Measurements from ENCODE around the gene NFYC.
A peak's percentile ranks its signal among the peaks of the same experiment; 100 is the strongest.

The NFYC gene

GRCh38 chr1:40815420-40815819 lies 123.9 kb downstream of the NFYC start:
- no peaks in the 10 kb centered on the region for H3K9me3 Mint-ChIP-seq
- H3K36me3 Mint-ChIP-seq: no peaks in the 10 kb centered on the region
- no peaks in the 10 kb centered on the region for H3K27me3 Mint-ChIP-seq
- no peak overlapping the region for H3K4me3 Mint-ChIP-seq
- H3K27ac Mint-ChIP-seq: no peak overlapping the region
- H3K4me1 Mint-ChIP-seq: peaks cover 9% of the 10 kb centered on the region

- H3K27me3 Mint-ChIP-seq: no peaks in the 10 kb centered on the region
- H3K4me1 Mint-ChIP-seq: peaks cover 7% of the 10 kb centered on the region
- peak overlapping the region; percentile 75 for H3K4me3 Mint-ChIP-seq
- no peaks in the 10 kb centered on the region for H3K36me3 Mint-ChIP-seq
- H3K9me3 Mint-ChIP-seq: no peaks in the 10 kb centered on the region
- peak overlapping the region; percentile 4 for H3K27ac Mint-ChIP-seq
These were observed 126.3 kb downstream of the NFYC start for GRCh38 chr1:40817791-40818263.

- Mint-ChIP-seq H3K9me3 (no peaks in the 10 kb centered on the region), H3K4me3 (peak overlapping the region; percentile 75)
These were observed 126.9 kb downstream of the NFYC start for GRCh38 chr1:40818264-40818961.

GRCh38 chr1:40819101-40819500 lies 127.6 kb downstream of the NFYC start:
- peak overlapping the region; percentile 75 for H3K4me3 Mint-ChIP-seq
- H3K27ac Mint-ChIP-seq: peak overlapping the region; percentile 35

More at GRCh38 chr1:40818264-40818961, 126.9 kb downstream of the NFYC start:
- H3K27ac Mint-ChIP-seq: peak overlapping the region; percentile 62
- no peaks in the 10 kb centered on the region for H3K36me3 Mint-ChIP-seq
- peaks cover 7% of the 10 kb centered on the region for H3K4me1 Mint-ChIP-seq
- H3K27me3 Mint-ChIP-seq: no peaks in the 10 kb centered on the region

GRCh38 chr1:40820251-40820797 lies 128.8 kb downstream of the NFYC start:
- no peak overlapping the region for H3K4me3 Mint-ChIP-seq
- H3K27me3 Mint-ChIP-seq: no peaks in the 10 kb centered on the region
- peak overlapping the region; percentile 70 for H3K27ac Mint-ChIP-seq
- H3K4me1 Mint-ChIP-seq: peaks cover 12% of the 10 kb centered on the region
- H3K36me3 Mint-ChIP-seq: no peaks in the 10 kb centered on the region
- H3K9me3 Mint-ChIP-seq: no peaks in the 10 kb centered on the region

More at GRCh38 chr1:40819101-40819500, 127.6 kb downstream of the NFYC start:
- Mint-ChIP-seq H3K36me3 (no peaks in the 10 kb centered on the region), H3K27me3 (no peaks in the 10 kb centered on the region), H3K4me1 (peaks cover 7% of the 10 kb centered on the region), H3K9me3 (no peaks in the 10 kb centered on the region)

All from activated naive CD4-positive, alpha-beta T cell treated with anti-CD3 and anti-CD28 coated beads, Interleukin-2, amount 50 U/mL, for 24 hours (primary cell).